Measurements from ENCODE around the gene FBLIM1. TPM values are rescaled to one million over a fixed set of nuclear protein-coding genes. Genes with fewer than 3 reads are reported as not detected.

The FBLIM1 gene
- total RNA-seq, 2 experiments from 2014 or later, result not detected

DNA sequence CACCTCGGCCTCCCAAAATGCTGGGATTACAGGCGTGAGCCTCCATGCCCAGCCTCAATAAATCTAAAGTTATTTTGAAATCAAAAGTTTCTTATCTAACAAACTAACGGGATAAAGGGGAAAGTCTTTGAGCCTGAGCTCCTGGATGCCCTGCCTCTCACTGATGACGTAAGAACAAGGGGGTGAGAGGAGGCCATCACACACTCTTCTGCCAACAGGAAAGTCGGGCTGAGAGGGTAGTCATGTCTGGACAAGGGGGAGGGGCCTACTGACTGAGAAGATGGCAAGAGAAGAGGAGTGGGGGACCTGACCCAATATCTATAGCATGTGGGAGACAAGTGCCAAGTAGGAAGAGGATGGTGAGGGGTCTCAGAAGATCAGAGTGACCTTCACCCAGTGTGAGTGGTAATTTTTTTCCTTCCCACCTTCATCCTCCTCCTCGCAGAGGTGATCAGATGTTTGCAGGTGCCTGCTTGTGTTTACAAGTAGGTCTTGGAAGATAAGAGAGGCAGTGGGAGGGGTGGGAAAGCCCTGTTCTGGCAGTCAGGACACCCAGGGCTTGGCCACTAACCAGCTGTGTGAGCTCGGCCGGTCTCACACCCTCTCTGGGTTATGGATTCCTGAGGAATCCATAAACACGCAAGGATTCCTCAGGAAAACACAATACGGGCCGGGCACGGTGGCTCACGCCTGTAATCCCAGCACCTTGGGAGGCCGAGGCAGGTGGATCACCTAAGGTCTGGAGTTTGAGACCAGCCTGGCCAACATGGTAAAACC lies 39.2 kb downstream of the FBLIM1 start:
- H3K4me1 ChIP-seq (ENCODE audit: insufficient read depth, low read length, poor library complexity, severe bottlenecking), result no peaks in the 10 kb centered on the region
- no peak overlapping the region for H2AFZ ChIP-seq (ENCODE audit: low read length)
- H3K27ac ChIP-seq (ENCODE audit: low read depth, low read length, poor library complexity, severe bottlenecking), result no peak overlapping the region
- no peaks in the 10 kb centered on the region for H3K9me3 ChIP-seq (ENCODE audit: low read length)
- no peak for DNase-seq (ENCODE audit: low spot score)
- no TSS peak for BruUV-seq (replicated peaks)
- TF ChIP-seq EZH2phosphoT487 (IDR thresholded peaks at IDR 0.05; ENCODE audit: borderline replicate concordance, low read depth, low read length), result no peak
- TF ChIP-seq, protein P1, sequence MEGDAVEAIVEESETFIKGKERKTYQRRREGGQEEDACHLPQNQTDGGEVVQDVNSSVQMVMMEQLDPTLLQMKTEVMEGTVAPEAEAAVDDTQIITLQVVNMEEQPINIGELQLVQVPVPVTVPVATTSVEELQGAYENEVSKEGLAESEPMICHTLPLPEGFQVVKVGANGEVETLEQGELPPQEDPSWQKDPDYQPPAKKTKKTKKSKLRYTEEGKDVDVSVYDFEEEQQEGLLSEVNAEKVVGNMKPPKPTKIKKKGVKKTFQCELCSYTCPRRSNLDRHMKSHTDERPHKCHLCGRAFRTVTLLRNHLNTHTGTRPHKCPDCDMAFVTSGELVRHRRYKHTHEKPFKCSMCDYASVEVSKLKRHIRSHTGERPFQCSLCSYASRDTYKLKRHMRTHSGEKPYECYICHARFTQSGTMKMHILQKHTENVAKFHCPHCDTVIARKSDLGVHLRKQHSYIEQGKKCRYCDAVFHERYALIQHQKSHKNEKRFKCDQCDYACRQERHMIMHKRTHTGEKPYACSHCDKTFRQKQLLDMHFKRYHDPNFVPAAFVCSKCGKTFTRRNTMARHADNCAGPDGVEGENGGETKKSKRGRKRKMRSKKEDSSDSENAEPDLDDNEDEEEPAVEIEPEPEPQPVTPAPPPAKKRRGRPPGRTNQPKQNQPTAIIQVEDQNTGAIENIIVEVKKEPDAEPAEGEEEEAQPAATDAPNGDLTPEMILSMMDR (conservative IDR thresholded peaks at IDR 0.05; ENCODE audit: low read length), result no peak
- no peaks in the 10 kb centered on the region for H3K36me3 ChIP-seq (ENCODE audit: insufficient read depth, low read length)
- POLR2A ChIA-PET, result no interaction called here
- no peaks in the 10 kb centered on the region for H3K9me2 ChIP-seq (ENCODE audit: insufficient read depth, low read length)
- no peak overlapping the region for H3K4me3 ChIP-seq (ENCODE audit: low read depth, low read length, poor library complexity, severe bottlenecking)
- no peak overlapping the region for H3K4me2 ChIP-seq (ENCODE audit: low read length)
- CTCF ChIA-PET (ENCODE audit: unreplicated experiment), result no interaction called here
- no peaks in the 10 kb centered on the region for H3K79me2 ChIP-seq (ENCODE audit: insufficient read depth, low read depth, low read length)
- intact Hi-C loops (cut with micrococcal nuclease; ENCODE audit: unreplicated experiment), result no loop called here
- no peaks in the 10 kb centered on the region for H4K20me1 ChIP-seq (ENCODE audit: insufficient read depth, low read length)

DNA sequence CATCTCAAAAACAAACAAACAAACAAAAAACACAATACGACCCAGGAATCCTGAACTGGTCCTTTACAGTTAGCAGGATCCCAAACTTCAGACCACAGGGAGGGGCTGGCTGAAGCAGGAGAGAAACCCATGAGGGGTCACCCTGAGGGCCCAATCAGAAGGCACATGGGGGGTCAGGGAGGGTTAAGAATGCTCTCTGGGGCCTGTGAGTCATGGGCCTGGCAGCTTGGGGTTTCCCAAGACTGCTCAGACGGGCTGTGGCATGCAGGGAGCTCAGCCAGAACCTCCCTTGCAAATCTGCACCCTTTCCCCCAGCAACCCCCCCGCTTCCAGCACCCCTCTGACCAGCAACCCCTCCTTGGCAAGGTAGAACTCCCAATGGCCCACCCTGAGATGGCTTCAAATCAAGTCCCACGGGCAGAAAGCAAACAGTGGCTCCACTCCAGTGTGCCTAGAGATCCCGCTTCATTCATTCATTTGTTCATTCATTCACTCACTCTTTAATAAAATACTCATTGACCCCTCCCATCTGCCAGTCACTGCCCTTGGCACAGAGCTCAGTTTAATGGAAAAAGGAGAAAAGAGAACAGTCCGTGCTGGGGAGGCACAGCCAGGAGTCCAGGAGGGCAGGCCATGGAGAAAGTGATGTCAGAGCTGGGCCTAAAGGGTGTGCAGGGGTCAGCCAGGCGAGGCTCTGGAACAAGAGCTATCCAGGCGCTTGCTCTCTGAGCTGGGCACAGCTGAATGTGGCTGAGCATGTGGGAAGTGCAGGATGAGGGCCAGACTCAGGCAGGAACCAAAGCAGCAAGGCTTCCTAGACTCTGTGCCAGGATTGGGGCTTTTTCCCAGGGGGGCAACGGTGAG lies 40.6 kb downstream of the FBLIM1 start:
- CTCF ChIA-PET (ENCODE audit: unreplicated experiment), result no interaction called here

More for the DNA sequence above, 40.6 kb downstream of the FBLIM1 start:
- H3K79me2 ChIP-seq (ENCODE audit: insufficient read depth, low read depth, low read length), result no peaks in the 10 kb centered on the region
- H3K36me3 ChIP-seq (ENCODE audit: insufficient read depth, low read length), result no peaks in the 10 kb centered on the region
- POLR2A ChIA-PET, result interaction anchor here (0.7 kb wide), 1 partner anchor 11 kb away, joined by 4 read pairs; no protein-coding TSS in a partner anchor
- H3K9me2 ChIP-seq (ENCODE audit: insufficient read depth, low read length), result no peaks in the 10 kb centered on the region
- no peak overlapping the region for H2AFZ ChIP-seq (ENCODE audit: low read length)
- no peak overlapping the region for H3K4me3 ChIP-seq (ENCODE audit: low read depth, low read length, poor library complexity, severe bottlenecking)
- H3K9me3 ChIP-seq (ENCODE audit: low read length), result no peaks in the 10 kb centered on the region
- H3K4me1 ChIP-seq (ENCODE audit: insufficient read depth, low read length, poor library complexity, severe bottlenecking), result no peaks in the 10 kb centered on the region
- no peaks in the 10 kb centered on the region for H4K20me1 ChIP-seq (ENCODE audit: insufficient read depth, low read length)
- H3K27ac ChIP-seq (ENCODE audit: low read depth, low read length, poor library complexity, severe bottlenecking), result no peak overlapping the region
- no peak for DNase-seq (ENCODE audit: low spot score)
- TF ChIP-seq, protein P1 (conservative IDR thresholded peaks at IDR 0.05; ENCODE audit: low read length), result no peak
- no peak for TF ChIP-seq EZH2phosphoT487 (IDR thresholded peaks at IDR 0.05; ENCODE audit: borderline replicate concordance, low read depth, low read length)
- H3K4me2 ChIP-seq (ENCODE audit: low read length), result no peak overlapping the region
- intact Hi-C loops (cut with micrococcal nuclease; ENCODE audit: unreplicated experiment), result no loop called here
- BruUV-seq (replicated peaks), result no TSS peak

Measured in OCI-LY7 (cell line).